Measurements from ENCODE around the gene MYO9B.

Gene MYO9B

DNA sequence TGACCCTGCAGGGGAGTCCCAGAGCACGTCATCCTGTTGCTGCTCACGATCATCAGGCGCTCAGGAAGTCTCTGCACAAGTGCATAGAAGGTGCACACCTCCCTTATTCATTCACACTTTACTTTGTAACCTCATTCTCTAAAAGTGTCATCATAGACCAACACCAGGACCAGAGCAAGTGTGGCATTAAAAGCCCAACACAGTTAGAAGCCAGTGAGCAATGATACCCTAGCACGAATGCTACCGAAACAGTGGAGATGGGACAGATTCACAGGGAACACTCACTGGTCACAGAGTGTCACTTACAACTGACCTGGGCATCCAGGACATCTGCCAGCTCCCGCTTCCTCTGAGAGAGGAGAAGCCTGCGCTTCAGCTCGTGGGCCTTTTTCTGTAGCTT, 17.3 kb upstream of the MYO9B start:
- DNase-seq (ENCODE audit: low read depth in 4 of 4, low spot score in 1 of 4): no peak

DNA sequence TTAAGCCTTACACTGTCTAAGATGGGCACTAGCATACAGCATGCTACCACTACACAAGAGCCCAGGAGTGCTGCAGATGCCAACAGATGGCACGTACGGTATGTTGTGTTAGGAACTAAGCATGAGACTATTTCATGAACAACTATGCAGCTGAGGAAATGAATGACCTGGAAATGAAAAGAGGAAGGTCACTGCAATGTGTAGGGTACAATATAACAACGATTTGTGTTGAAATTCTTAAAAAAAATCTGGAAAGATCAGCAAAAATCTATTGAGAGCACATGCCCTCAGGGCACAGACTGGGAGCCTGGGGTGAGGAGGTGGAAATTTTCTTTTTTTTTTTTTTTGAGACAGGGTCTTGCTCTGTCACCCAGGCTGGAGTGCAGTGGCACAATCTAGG, 14.8 kb upstream of the MYO9B start:
- no peak for DNase-seq (ENCODE audit: low read depth in 4 of 4, low spot score in 1 of 4)

DNA sequence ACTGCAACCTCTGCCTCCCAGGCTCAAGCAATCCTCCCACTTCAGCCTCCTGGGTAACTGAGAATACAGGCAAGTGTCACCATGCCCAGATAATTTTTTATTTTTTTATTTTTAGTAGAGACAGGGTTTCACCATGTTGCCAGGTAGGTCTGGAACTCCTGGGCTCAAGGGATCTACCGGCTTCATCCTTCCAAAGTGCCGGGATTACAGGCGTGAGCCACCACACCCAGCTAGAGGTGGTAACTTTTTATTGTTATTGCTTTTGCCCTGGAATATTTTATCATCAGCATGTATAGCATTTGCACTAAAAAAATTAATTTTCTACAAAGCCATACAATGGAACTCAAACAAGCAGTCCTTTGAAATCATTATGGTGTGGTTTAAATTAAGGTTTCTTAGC, 14.4 kb upstream of the MYO9B start:
- no peak for DNase-seq (ENCODE audit: low read depth in 4 of 4, low spot score in 1 of 4)

- no peak for DNase-seq (ENCODE audit: low read depth in 4 of 4, low spot score in 1 of 4)
Measured at GRCh38 chr19:17061691-17062090, 13.9 kb upstream of the MYO9B start.

- DNase-seq (ENCODE audit: low read depth in 4 of 4, low spot score in 1 of 4): no peak
Measured at GRCh38 chr19:17063428-17063827, 12.1 kb upstream of the MYO9B start.

- no peak for DNase-seq (ENCODE audit: low read depth in 4 of 4, low spot score in 1 of 4)
Measured at GRCh38 chr19:17069193-17069592, 6.4 kb upstream of the MYO9B start.

DNA sequence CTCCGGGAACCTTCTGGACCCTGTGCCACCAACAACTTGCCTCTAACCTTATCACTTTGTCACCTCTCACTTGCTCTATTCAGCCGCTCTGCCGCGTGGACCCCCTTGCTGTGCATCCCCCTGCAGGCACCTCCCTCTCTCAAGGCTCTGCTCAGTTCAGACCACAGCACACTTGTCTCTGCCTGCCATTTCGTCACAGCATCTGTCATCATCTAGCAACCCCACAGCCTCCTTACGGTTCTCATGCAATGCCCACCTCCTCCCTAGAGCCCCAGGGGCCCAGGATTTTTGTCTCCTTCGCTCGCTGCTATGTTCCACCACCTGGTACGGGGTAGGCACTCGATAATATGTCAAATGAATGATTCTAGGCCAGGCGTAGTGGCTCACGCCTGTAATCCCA, 5.2 kb upstream of the MYO9B start:
- DNase-seq (ENCODE audit: low read depth in 4 of 4, low spot score in 1 of 4): no peak

GRCh38 chr19:17070912-17071311, 4.7 kb upstream of the MYO9B start:
- no peak for DNase-seq (ENCODE audit: low read depth in 4 of 4, low spot score in 1 of 4)

DNA sequence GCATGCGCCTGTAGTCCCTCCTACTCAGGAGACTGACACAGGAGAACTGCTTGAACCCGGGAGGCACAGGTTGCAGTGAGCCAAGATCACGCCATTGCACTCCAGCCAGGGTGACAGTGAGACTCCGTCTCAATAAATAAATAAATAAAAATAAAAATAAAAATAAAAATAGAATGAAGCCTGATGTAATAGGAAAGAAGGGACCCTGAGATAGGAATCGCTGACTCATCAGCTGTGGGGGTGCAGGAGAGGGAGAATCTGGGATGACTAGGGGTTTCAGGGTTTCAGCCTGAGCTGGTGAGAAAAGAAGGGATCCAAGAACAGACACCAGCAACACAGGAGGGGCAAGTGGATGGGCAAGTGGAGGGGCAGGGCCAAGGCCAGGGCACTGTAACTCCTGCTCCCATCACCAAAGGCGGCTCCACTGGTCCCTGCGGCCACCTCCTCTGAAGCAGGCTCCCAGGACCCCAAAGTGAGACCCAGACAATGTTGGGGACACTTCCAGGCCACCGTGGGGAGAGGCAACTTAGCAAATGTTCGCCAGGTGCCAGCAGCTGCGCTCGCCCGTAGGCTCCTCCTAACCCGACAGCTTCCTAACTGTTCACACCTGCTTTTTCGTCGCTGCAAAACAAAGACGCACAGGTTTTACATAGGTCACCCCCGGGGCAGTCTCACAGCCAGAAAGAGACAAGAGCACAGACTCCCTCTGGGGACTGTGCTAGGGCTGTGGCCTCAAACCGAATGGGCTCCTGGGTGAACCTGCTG, 1.5 kb upstream of the MYO9B start:
- DNase-seq (ENCODE audit: low read depth in 4 of 4, low spot score in 1 of 4): no peak

DNA sequence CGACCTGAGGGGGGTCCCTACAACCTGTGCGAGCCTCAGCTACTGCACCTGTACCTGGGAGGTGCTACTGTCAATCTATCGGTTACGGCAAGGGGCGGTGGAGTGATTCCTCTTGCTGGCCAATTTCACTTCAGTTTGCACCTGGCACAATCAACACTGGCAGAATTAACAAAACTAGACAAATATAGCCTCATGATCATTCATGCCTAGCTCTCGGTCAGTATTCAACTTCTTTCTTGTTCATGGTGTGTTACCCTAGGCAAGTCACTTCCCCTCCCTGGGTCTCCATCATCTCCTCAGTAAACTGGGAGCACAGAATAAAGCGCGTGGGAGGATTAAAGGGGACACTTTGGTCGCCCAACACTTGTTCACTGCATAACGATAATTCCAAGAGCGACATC, 943 bp upstream of the MYO9B start:
- no peak for DNase-seq (ENCODE audit: low read depth in 4 of 4, low spot score in 1 of 4)

GRCh38 chr19:17075864-17076542, 426 bp downstream of the MYO9B start:
- DNase-seq (ENCODE audit: low read depth in 4 of 4, low spot score in 1 of 4): peak in 3 of 4 experiments; percentile 4 to 24 (median 24)

DNA sequence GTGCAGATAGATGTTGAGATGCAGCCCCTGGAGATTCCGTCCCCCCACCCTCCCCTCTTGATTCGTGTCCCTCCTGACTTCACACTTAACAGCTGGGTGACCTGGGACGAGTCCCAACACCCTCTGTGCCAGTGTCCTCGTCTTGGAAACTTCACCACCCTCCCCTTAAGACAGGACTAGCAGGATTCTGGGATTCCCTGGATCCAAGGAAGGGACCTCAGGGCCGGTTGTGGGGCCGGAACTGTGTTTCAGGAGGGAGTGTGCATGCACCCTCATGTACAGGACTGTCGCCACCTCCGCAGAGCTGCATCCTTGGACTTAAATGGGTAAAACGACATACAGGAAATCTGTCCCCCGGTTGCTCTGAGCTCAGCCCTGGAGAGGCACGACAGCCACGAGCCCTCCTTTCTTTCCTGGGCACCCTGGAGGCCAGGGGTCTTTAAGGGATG, 990 bp downstream of the MYO9B start:
- peak in 1 of 4 experiments; percentile 21 for DNase-seq (ENCODE audit: low read depth in 4 of 4, low spot score in 1 of 4)

DNA sequence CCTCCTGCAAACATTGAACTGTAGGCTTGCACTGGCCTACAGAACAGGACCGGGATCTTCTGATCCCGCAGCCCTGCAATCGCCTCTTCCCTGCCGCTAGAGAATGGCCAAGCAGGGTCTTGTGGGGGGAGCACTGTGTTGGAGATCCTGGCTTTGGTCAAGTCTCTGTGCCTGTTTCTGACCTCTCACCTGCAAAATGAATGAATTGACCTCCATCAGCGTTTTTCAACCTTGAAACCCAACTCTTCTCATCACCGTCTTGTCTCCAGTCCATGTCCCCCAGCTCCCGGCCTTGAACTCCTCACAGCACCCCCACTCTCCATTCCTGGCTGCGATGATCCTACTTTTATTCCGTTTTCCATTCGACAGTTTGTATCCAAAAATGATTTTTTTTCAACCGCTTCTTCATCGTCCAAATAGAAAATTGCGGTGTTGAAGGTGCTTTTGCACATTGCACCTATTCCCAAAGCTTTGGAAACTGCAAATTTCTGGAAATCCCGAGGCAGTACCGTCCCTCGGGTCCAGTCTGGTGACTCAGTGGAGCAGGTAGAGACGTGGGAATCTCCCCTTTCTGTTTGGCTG, 2.0 kb downstream of the MYO9B start:
- DNase-seq (ENCODE audit: low read depth in 4 of 4, low spot score in 1 of 4): no peak

- DNase-seq (ENCODE audit: low read depth in 4 of 4, low spot score in 1 of 4): no peak
Measured at GRCh38 chr19:17078036-17078919, 2.7 kb downstream of the MYO9B start.

GRCh38 chr19:17078920-17079709, 3.5 kb downstream of the MYO9B start:
- no peak for DNase-seq (ENCODE audit: low read depth in 4 of 4, low spot score in 1 of 4)

DNA sequence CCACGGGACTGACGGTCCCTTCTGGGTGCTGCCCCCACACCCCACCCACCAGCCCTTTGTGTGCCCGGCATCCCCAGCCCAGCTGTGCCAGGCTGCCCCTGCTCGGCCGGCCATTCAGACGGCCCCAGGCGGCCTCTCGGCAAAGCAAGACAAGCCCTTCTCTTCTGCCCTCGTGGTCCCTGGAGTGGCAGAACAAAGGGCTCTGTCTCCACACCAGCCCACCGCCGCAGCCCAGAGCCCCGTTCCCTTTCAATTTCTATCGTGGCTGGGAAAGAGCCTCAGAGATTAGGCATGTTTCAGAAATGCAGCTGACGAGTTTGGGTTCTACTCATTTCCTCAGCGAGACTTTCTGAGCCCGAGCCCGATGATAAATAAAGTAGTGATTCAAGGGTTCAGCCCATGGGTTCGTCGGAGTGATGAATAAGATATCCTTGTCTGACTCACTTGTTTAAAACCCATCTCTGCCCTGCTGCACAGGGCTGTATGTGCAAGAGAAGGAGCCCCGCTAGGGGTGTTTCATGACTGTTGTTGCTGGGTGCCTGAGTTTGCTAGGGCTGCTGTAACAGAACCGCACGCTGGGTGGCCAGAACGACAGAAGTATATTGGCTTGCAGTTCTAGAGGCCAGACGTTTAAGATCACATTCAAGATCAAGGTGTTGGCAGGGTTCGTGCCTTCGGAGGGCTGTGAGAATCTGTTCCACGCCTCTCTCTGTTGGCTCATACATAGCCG, 4.3 kb downstream of the MYO9B start:
- DNase-seq (ENCODE audit: low read depth in 4 of 4, low spot score in 1 of 4): peak; percentile 34 to 65 (median 48)

- DNase-seq (ENCODE audit: low read depth in 4 of 4, low spot score in 1 of 4): no peak
Measured at GRCh38 chr19:17080440-17080801, 4.8 kb downstream of the MYO9B start.

DNA sequence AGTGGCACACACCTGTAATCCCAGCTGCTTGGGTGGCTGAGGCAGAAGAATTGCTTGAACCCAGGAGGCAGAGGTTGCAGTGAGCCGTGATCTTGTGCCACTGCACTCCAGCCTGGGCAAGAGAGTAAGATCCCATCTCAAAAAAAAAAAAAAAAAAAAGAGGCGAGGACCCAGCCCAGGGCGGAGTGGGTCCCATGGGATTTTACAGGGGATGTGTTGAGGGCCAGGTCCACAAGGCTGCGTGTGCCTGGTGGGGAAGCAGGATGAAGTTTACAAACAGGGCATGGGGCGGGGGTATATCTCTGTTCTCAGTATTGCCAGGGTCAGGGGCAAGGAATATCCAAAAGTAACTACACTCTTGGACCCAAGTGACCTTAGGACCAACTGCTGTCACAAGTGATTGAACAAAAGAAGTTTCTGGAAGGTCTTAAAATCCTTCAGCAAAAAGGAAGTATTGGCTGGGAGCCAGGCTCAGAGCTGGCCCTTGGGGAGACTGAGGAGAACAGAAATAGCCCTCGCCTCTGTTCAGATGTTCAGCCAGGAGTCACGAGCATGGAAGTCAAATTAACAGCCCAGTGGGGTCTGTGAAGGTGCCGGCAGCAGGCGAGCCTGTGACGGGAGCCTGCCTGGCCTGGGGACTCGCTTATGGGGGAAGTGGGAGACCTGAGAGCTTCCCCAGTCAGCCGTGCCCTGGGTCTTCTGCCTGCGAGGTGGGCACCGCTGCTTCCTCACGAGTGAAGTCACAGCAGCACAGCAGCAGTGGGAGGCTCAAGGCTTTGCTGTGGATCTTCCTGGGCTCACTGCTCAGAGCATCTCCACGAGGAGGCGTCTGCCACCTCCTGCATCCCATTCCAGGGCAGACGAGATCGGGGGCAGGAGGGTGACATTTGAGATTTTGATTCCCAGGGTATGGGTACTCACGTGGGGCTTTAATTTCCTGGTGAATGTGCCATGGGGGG, 6.4 kb downstream of the MYO9B start:
- DNase-seq (ENCODE audit: low read depth in 4 of 4, low spot score in 1 of 4): no peak

DNA sequence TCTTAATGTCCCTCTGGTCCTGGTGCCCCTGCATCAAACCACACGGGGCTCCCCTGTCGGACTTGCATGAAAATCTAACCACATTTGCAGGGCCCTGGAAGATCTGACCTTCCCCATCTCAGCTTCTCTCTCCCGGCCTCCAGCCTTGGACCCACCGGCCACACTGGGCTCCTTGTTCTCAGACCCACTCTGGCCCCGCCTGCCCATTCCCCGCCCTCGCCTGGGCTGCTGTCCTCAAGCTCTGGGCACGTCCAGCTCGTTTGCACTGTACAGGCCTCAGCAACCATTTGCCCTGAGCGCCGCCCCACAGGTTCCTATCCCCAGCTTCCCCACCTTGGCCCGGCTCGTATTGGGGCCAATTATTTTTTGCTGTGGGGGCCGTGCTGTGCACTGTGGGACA, 10.5 kb downstream of the MYO9B start:
- DNase-seq (ENCODE audit: low read depth in 4 of 4, low spot score in 1 of 4): no peak
